K562 (cell line): Measurements from ENCODE around the gene TAC3. TPM values are rescaled to one million over a fixed set of nuclear protein-coding genes. Genes with fewer than 3 reads are reported as not detected.

Source experiments
- BMI1 ChIP-seq: fragments of 150-350 bp; IDR thresholded peaks from 2 replicates; pipeline ENCODE4 v1.6.1; 2014; ENCODE audit warnings: low read length
- CC2D1A ChIP-seq: fragments of 450-650 bp; IDR thresholded peaks from 2 replicates; pipeline ENCODE4 v1.6.1; 2017; ENCODE audit warnings: mild to moderate bottlenecking
- HDAC2 ChIP-seq: fragments of 450-650 bp; IDR thresholded peaks from 2 replicates; pipeline ENCODE4 v1.6.1; 2016; ENCODE audit warnings: mild to moderate bottlenecking
- HDAC8 ChIP-seq: fragments of 450-650 bp; IDR thresholded peaks from 2 replicates; pipeline ENCODE4 v1.6.1; 2016; ENCODE audit warnings: mild to moderate bottlenecking, missing genetic modification characterization, moderate library complexity, missing compliant biosample characterization
- NR2C2 ChIP-seq, 2 experiments: fragments of 200-800 bp in 1 of 2; sonication (Bioruptor generic) in 1 of 2; sonication (generic) in 1 of 2; formaldehyde crosslinking in 1 of 2; IDR thresholded peaks; 2 replicates each; pipeline versions ENCODE4 v1.6.1 to v1.8.0; 2016 to 2022; ENCODE audit warnings: mild to moderate bottlenecking in 1 of 2, missing compliant biosample characterization in 1 of 2, missing genetic modification characterization in 1 of 2, missing genetic modification reagents in 1 of 2
- POLR2AphosphoS5 ChIP-seq: IDR thresholded peaks from 2 replicates; pipeline ENCODE4 v1.6.1; 2011; ENCODE audit warnings: mild to moderate bottlenecking, low read depth, low read length, moderate library complexity; ENCODE audit not compliant: control insufficient read depth, insufficient read depth
- RB1 ChIP-seq: fragments of 450-650 bp; IDR thresholded peaks from 2 replicates; pipeline ENCODE4 v1.6.1; 2017; ENCODE audit warnings: low read depth, mild to moderate bottlenecking
- SAFB2 ChIP-seq: fragments of 200-400 bp; formaldehyde crosslinking; IDR thresholded peaks from 2 replicates; pipeline ENCODE4 v1.6.1; 2018; ENCODE audit warnings: borderline replicate concordance, low read length, low read depth, moderate library complexity; ENCODE audit not compliant: severe bottlenecking
- SMAD4 ChIP-seq: fragments of 250-450 bp; sonication (Bioruptor Pico); conservative IDR thresholded peaks from 2 replicates; pipeline ENCODE4 v1.8.0; 2021; ENCODE audit warnings: inconsistent platforms, mild to moderate bottlenecking, moderate library complexity
- TEAD2 ChIP-seq: fragments of 450-650 bp; IDR thresholded peaks from 2 replicates; pipeline ENCODE4 v1.6.1; 2016; ENCODE audit warnings: missing genetic modification characterization, control low read depth, missing compliant biosample characterization
- TEAD4 ChIP-seq, 2 experiments: sonication (generic) in 1 of 2; formaldehyde crosslinking in 1 of 2; IDR thresholded peaks; 2 replicates each; pipeline versions ENCODE4 v1.6.1 to v1.8.0; 2012 to 2022; ENCODE audit warnings: borderline replicate concordance in 1 of 2, inconsistent platforms in 1 of 2, low read length in 1 of 2, mild to moderate bottlenecking in 1 of 2, missing genetic modification reagents in 1 of 2
- YBX1 ChIP-seq: fragments of 450-650 bp; IDR thresholded peaks from 2 replicates; pipeline ENCODE4 v1.7.1; 2016; ENCODE audit warnings: mild to moderate bottlenecking
- ZNF232 ChIP-seq: sonication (generic); formaldehyde crosslinking; IDR thresholded peaks from 2 replicates; pipeline ENCODE4 v1.8.0; 2022; ENCODE audit warnings: mild to moderate bottlenecking, missing genetic modification reagents
- ZNF586 ChIP-seq: fragments of 450-650 bp; formaldehyde crosslinking; conservative IDR thresholded peaks from 2 replicates; pipeline ENCODE4 v1.4.0; 2020; ENCODE audit warnings: mild to moderate bottlenecking, moderate library complexity
- polyA plus RNA-seq, 8 experiments: library from polyadenylated mRNA; depleted of rRNA in 4 of 8; stranded (reverse) in 5 of 8; unstranded in 3 of 8; fragments of >200 nt; fragmentation: Nextera tagmentation in 2 of 8; fragmentation: Illumina TruSeq in 1 of 8; extraction: Ambion mirVana in 2 of 8; extraction: Trizol in 1 of 8; gene quantifications; 2 replicates each; pipeline versions ENCODE4 v1.2.1 to v1.2.3, GENCODE V29; 2011 to 2014; ENCODE audit warnings: inconsistent platforms in 1 of 8, missing spikeins in 1 of 8
- total RNA-seq, 7 experiments: library from RNA; depleted of rRNA in 6 of 7; stranded (reverse); fragments of >200 nt in 6 of 7; fragmentation: Illumina TruSeq in 2 of 7; extraction: Trizol in 2 of 7; gene quantifications; 2 replicates each; pipeline versions ENCODE4 v1.2.1 to v1.2.3, GENCODE V29; 2011 to 2021; ENCODE audit warnings: low replicate concordance in 1 of 7
- TF ChIP-seq, protein P1 (sequence below): fragments of 450-650 bp; IDR thresholded peaks from 2 replicates; pipeline ENCODE4 v1.6.1; 2017; ENCODE audit warnings: antibody characterized with exemption, mild to moderate bottlenecking
- TF ChIP-seq, protein P2 (sequence below): sonication (generic); formaldehyde crosslinking; IDR thresholded peaks from 2 replicates; pipeline ENCODE4 v1.8.0; 2022; ENCODE audit warnings: mild to moderate bottlenecking, missing genetic modification reagents

The TAC3 gene
- total and polyA plus RNA-seq, 9 of the 15 experiments (the other 6 are each of a cell fraction or from before 2014, with no cell fraction given) = 0.29 to 2.8 (median 1.4) TPM

DNA sequence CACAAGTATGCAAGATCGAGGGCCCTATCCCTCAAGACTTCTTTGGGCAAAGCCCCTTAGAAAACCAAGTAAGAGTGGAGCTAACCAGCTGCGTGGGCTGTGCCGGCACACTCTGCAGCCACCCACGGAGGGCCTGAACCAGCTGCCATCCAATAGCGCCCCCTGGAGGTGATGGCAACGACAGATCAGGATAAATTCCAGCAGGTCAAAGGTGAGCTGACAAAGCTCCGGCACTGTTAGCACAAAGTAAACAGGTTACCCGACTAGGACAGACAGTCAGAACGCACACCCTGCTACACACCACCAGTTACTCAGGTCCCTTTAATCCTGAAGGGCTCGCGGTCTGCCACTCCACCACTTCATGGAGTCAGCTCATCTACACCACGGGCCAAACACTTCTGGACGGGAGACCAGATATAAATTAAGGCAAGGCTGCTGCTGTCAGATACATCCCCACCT is 14.9 kb downstream of the TAC3 start (continued):
- TF ChIP-seq, protein P1, sequence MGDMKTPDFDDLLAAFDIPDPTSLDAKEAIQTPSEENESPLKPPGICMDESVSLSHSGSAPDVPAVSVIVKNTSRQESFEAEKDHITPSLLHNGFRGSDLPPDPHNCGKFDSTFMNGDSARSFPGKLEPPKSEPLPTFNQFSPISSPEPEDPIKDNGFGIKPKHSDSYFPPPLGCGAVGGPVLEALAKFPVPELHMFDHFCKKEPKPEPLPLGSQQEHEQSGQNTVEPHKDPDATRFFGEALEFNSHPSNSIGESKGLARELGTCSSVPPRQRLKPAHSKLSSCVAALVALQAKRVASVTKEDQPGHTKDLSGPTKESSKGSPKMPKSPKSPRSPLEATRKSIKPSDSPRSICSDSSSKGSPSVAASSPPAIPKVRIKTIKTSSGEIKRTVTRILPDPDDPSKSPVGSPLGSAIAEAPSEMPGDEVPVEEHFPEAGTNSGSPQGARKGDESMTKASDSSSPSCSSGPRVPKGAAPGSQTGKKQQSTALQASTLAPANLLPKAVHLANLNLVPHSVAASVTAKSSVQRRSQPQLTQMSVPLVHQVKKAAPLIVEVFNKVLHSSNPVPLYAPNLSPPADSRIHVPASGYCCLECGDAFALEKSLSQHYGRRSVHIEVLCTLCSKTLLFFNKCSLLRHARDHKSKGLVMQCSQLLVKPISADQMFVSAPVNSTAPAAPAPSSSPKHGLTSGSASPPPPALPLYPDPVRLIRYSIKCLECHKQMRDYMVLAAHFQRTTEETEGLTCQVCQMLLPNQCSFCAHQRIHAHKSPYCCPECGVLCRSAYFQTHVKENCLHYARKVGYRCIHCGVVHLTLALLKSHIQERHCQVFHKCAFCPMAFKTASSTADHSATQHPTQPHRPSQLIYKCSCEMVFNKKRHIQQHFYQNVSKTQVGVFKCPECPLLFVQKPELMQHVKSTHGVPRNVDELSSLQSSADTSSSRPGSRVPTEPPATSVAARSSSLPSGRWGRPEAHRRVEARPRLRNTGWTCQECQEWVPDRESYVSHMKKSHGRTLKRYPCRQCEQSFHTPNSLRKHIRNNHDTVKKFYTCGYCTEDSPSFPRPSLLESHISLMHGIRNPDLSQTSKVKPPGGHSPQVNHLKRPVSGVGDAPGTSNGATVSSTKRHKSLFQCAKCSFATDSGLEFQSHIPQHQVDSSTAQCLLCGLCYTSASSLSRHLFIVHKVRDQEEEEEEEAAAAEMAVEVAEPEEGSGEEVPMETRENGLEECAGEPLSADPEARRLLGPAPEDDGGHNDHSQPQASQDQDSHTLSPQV = peak; percentile 79
- TF ChIP-seq SAFB2 (no peak), ZNF586 (CRISPR knock-in tag) (no peak), HDAC2 (peak; percentile 61), YBX1 (no peak), NR2C2 (CRISPR knock-in tag; IDR thresholded peaks at IDR 0.05) (peak; percentile 95), NR2C2 (tag; IDR thresholded peaks at IDR 0.05) (peak; percentile 97), RB1 (0 out of 2 replicates have a peak, but pooled peaks have one; percentile 32), CC2D1A (peak; percentile 89), BMI1 (no peak), HDAC8 (tag) (no peak), SMAD4 (CRISPR knock-in tag) (0 out of 2 replicates have a peak, but pooled peaks have one; percentile 42), TEAD2 (tag) (peak; percentile 83), ZNF232 (CRISPR knock-in tag) (no peak), POLR2AphosphoS5 (no peak), TEAD4 (IDR thresholded peaks at IDR 0.05; ENCODE audit: low read length) (peak; percentile 85), TEAD4 (CRISPR knock-in tag; IDR thresholded peaks at IDR 0.05; ENCODE audit: borderline replicate concordance) (peak; percentile 81)
- TF ChIP-seq, protein P2, sequence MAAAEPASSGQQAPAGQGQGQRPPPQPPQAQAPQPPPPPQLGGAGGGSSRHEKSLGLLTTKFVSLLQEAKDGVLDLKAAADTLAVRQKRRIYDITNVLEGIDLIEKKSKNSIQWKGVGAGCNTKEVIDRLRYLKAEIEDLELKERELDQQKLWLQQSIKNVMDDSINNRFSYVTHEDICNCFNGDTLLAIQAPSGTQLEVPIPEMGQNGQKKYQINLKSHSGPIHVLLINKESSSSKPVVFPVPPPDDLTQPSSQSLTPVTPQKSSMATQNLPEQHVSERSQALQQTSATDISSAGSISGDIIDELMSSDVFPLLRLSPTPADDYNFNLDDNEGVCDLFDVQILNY (CRISPR knock-in tag) = no peak
